ENCODE measurements around the gene ATP6V1F. TPM values are rescaled to one million over a fixed set of nuclear protein-coding genes. Genes with fewer than 3 reads are reported as not detected.

The ATP6V1F gene
- total RNA-seq, 1 experiment from 2014 or later, result 115 TPM

- Mint-ChIP-seq H3K4me3 (no peak overlapping the region), H3K36me3 (ENCODE audit: insufficient read depth in 1 of 3, low read depth in 3 of 3) (peaks cover 0 to 6% (median 0%) of the 10 kb centered on the region in 3 experiments; a peak in 2 of 7 replicates), H3K9me3 (no peaks in the 10 kb centered on the region), H3K27ac (no peak overlapping the region), H3K27me3 (ENCODE audit: low read depth) (peaks cover 2% of the 10 kb centered on the region; the same call in 1 of the 2 replicates), H3K4me1 (peaks cover 11 to 30% of the 10 kb centered on the region in 2 experiments)
- no peak overlapping the region for H3K14ac ChIP-seq (ENCODE audit: insufficient read depth, low read length)
- no peak overlapping the region for H4K5ac ChIP-seq (ENCODE audit: insufficient read length, low read depth, low read length)
- H2BK15ac ChIP-seq (ENCODE audit: low read depth, low read length), result no peak overlapping the region
- H3K18ac ChIP-seq (ENCODE audit: insufficient read length, low read depth, low read length), result no peak overlapping the region
- no peaks in the 10 kb centered on the region for H3K23me2 ChIP-seq (ENCODE audit: insufficient read length, low read depth, low read length, poor library complexity, severe bottlenecking)
- no peak overlapping the region for H4K91ac ChIP-seq (ENCODE audit: insufficient read length, low read depth, low read length)
- no peak for TF ChIP-seq CTCF (conservative IDR thresholded peaks at IDR 0.05)
- no peaks in the 10 kb centered on the region for H3K79me1 ChIP-seq (ENCODE audit: insufficient read depth, low read depth, low read length, poor library complexity, severe bottlenecking)
- H3K9me3 ChIP-seq (ENCODE audit: control insufficient read depth, low read depth, low read length), result no peaks in the 10 kb centered on the region
- H3K27ac ChIP-seq (ENCODE audit: insufficient read length, low read depth, low read length), result no peak overlapping the region
- H3K23ac ChIP-seq (ENCODE audit: insufficient read length, low read depth, low read length), result no peak overlapping the region
- no peak overlapping the region for H4K8ac ChIP-seq (replicated peaks; ENCODE audit: insufficient read length, low read depth, low read length)
- 0 out of 2 replicates have a peak, but pooled peaks cover 1% of the 10 kb centered on the region for H3K27me3 ChIP-seq (ENCODE audit: insufficient read depth, low read length)
- H2AFZ ChIP-seq (ENCODE audit: low read length), result no peak overlapping the region
- no peak for DNase-seq
- H3K56ac ChIP-seq (ENCODE audit: insufficient read length, low read depth, low read length), result no peak overlapping the region
- H3K4ac ChIP-seq (ENCODE audit: low read depth, low read length), result no peak overlapping the region
- H4K20me1 ChIP-seq (ENCODE audit: control insufficient read depth, insufficient read depth, insufficient read length), result no peaks in the 10 kb centered on the region
- no peak overlapping the region for H2AK5ac ChIP-seq (ENCODE audit: insufficient read length, low read length)
- H2BK5ac ChIP-seq (ENCODE audit: insufficient read length, low read length), result no peak overlapping the region
- no peak overlapping the region for H3K9ac ChIP-seq (ENCODE audit: extremely low read depth, insufficient read length, low read length)
- peaks cover 1% of the 10 kb centered on the region; the same call in 1 of the 2 replicates for H3K4me1 ChIP-seq (ENCODE audit: insufficient read depth, low read length)
- H3T11ph ChIP-seq (ENCODE audit: low read length), result no peak overlapping the region
- H2BK120ac ChIP-seq (ENCODE audit: low read depth, low read length, poor library complexity, severe bottlenecking), result no peak overlapping the region
- WGBS (ENCODE audit: extremely low coverage, insufficient read length, low lambda C conversion rate), result no CpG with 5 or more reads among the region's 22 CpGs
- H3K79me2 ChIP-seq (ENCODE audit: insufficient read depth, low read length), result no peaks in the 10 kb centered on the region
- H3K4me2 ChIP-seq (ENCODE audit: insufficient read depth, insufficient read length, low read length), result no peak overlapping the region
- H2BK12ac ChIP-seq (ENCODE audit: insufficient read length, low read depth, low read length), result no peak overlapping the region
- no peak overlapping the region for H2BK20ac ChIP-seq (ENCODE audit: low read depth, low read length, poor library complexity, severe bottlenecking)
These were observed 24.4 kb upstream of the ATP6V1F start for GRCh38 chr7:128838109-128838779.

Data from H9 (cell line).